ENCODE results near the gene ARFGEF2. TPM values are rescaled to one million over a fixed set of nuclear protein-coding genes. Genes with fewer than 3 reads are reported as not detected.

The ARFGEF2 gene
- total and polyA plus RNA-seq, 2 of the 8 experiments (the other 6 are each of a cell fraction or from before 2014, with no cell fraction given), result 8.1 to 21.8 TPM

DNA sequence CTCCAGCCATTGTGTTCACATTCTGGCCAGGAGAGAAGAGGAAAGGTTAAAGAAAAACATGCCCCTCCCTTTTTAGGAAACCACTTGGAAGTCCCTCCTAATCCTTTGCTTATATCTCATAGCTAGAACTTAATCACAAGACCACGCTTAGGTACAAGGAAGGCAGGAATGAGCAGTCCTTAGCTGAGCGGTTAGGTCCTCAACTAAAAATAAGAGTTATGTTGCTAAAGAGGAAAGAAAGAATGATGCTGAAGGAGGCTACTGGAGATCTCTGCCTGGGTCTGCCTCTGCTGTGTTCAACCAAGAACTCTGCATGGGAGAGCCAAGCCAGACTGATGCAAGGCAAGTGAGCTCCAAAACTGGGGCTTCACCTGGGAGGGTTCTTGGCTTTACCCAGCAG, 11.6 kb upstream of the ARFGEF2 start:
- H3K79me2 ChIP-seq (ENCODE audit: control insufficient read depth in 1 of 2, insufficient read depth in 2 of 2, low read length in 2 of 2), result no peaks in the 10 kb centered on the region

More for the DNA sequence above, 11.6 kb upstream of the ARFGEF2 start:
- H3K4me1 ChIP-seq (replicated peaks in 1 of 4; ENCODE audit: control insufficient read depth in 3 of 4, insufficient read depth in 4 of 4, low read length in 3 of 4), result no peaks in the 10 kb centered on the region
- H3K4me3 ChIP-seq (ENCODE audit: extremely low read depth in 1 of 4, insufficient read depth in 2 of 4, low read depth in 3 of 4, low read length in 4 of 4), result no peak overlapping the region
- peaks cover 0 to 5% of the 10 kb centered on the region in 2 experiments; a peak in 1 of 4 replicates for H3K9me3 ChIP-seq (ENCODE audit: insufficient read depth in 2 of 2, low read depth in 1 of 2, low read length in 1 of 2)
- no peak overlapping the region for H2AK5ac ChIP-seq (ENCODE audit: low read depth, low read length)
- no peak overlapping the region for H3K23ac ChIP-seq (ENCODE audit: insufficient read length)
- FAIRE-seq (no peak), DNase-seq (ENCODE audit: low read depth in 1 of 2, low spot score in 2 of 2) (no peak)
- H2BK15ac ChIP-seq (ENCODE audit: low read length), result no peak overlapping the region; the same call in 1 of the 2 replicates
- H4K91ac ChIP-seq (replicated peaks; ENCODE audit: insufficient read length, low read length), result no peak overlapping the region
- H3K36me3 ChIP-seq (ENCODE audit: control insufficient read depth in 2 of 4, insufficient read depth in 4 of 4, low read length in 3 of 4), result no peaks in the 10 kb centered on the region
- CTCF ChIA-PET (ENCODE audit: partially characterized antibody), result interaction anchor here (0.9 to 10.2 kb wide), 3 partner anchors 12 to 253 kb away, joined by 3 to 163 read pairs (median 4); no protein-coding TSS in a partner anchor
- no peaks in the 10 kb centered on the region for H3K79me1 ChIP-seq (ENCODE audit: low read depth, low read length)
- no peak overlapping the region for H2BK12ac ChIP-seq (ENCODE audit: low read depth, low read length)
- H3K4me2 ChIP-seq (ENCODE audit: insufficient read depth in 1 of 2, low read depth in 2 of 2, low read length in 2 of 2), result no peak overlapping the region
- no peak overlapping the region for H4K8ac ChIP-seq (ENCODE audit: extremely low read depth, insufficient read depth, low read length)
- WGBS, 2 experiments (ENCODE audit: extremely low coverage in 1 of 2, insufficient coverage in 1 of 2, insufficient read length in 1 of 2, insufficient replicate concordance in 2 of 2, low coverage in 1 of 2, low lambda C conversion rate in 2 of 2, missing lambda C conversion rate in 1 of 2), result 86% methylated on average over 2 of the region's 2 CpGs; no CpG with 5 or more reads in 1 of the 2 experiments
- H2AFZ ChIP-seq (ENCODE audit: low read length), result no peak overlapping the region
- H3K18ac ChIP-seq (ENCODE audit: extremely low read depth, low read length), result no peak overlapping the region
- POLR2A ChIA-PET (ENCODE audit: partially characterized antibody), result no interaction called here
- H3K23me2 ChIP-seq (ENCODE audit: low read depth, low read length), result no peaks in the 10 kb centered on the region
- no peak overlapping the region for H3K27ac ChIP-seq (ENCODE audit: low read depth, low read length)
- no peak overlapping the region for H3K9ac ChIP-seq (replicated peaks in 1 of 4; ENCODE audit: extremely low read depth in 1 of 4, low read depth in 3 of 4, low read length in 3 of 4)
- H3K56ac ChIP-seq (replicated peaks; ENCODE audit: insufficient read length, low read depth, low read length), result no peak overlapping the region
- H2BK120ac ChIP-seq (replicated peaks; ENCODE audit: low read depth, low read length), result no peak overlapping the region
- no peaks in the 10 kb centered on the region for H4K20me1 ChIP-seq (replicated peaks in 1 of 2; ENCODE audit: control insufficient read depth in 1 of 2, insufficient read depth in 2 of 2, low read length in 2 of 2)
- no peaks in the 10 kb centered on the region; a peak in 1 of 7 replicates for H3K27me3 ChIP-seq (replicated peaks in 1 of 4; ENCODE audit: control insufficient read depth in 3 of 4, extremely low read depth in 1 of 4, insufficient read depth in 3 of 4, low read length in 3 of 4)
- no peak overlapping the region for H2BK20ac ChIP-seq (ENCODE audit: low read length)
- no peak overlapping the region for H3K14ac ChIP-seq (ENCODE audit: insufficient read length)
- no peak overlapping the region for H3K4ac ChIP-seq (replicated peaks; ENCODE audit: insufficient read length, low read depth, low read length)
- no peak overlapping the region for H2BK5ac ChIP-seq (ENCODE audit: low read depth, low read length)
- TF ChIP-seq SAP30 (IDR thresholded peaks at IDR 0.05; ENCODE audit: insufficient read depth, insufficient replicate concordance, low read length), result no peak
- TF ChIP-seq SP4 (IDR thresholded peaks at IDR 0.05; ENCODE audit: low read length), result no peak
- TF ChIP-seq SP1 (IDR thresholded peaks at IDR 0.05; ENCODE audit: low read depth, low read length), result no peak
- TF ChIP-seq SRF (IDR thresholded peaks at IDR 0.05; ENCODE audit: low read depth, low read length), result no peak
- TF ChIP-seq KDM5A (IDR thresholded peaks at IDR 0.05; ENCODE audit: low read length), result no peak
- TF ChIP-seq NANOG (IDR thresholded peaks at IDR 0.05; ENCODE audit: insufficient read depth, low read depth, low read length, poor library complexity, severe bottlenecking), result no peak
- no peak overlapping the region for H4K5ac ChIP-seq (ENCODE audit: insufficient read length, low read depth, low read length)

Measured in H1 (cell line).